ENCODE results near the gene CEP295NL.

Gene CEP295NL

DNA sequence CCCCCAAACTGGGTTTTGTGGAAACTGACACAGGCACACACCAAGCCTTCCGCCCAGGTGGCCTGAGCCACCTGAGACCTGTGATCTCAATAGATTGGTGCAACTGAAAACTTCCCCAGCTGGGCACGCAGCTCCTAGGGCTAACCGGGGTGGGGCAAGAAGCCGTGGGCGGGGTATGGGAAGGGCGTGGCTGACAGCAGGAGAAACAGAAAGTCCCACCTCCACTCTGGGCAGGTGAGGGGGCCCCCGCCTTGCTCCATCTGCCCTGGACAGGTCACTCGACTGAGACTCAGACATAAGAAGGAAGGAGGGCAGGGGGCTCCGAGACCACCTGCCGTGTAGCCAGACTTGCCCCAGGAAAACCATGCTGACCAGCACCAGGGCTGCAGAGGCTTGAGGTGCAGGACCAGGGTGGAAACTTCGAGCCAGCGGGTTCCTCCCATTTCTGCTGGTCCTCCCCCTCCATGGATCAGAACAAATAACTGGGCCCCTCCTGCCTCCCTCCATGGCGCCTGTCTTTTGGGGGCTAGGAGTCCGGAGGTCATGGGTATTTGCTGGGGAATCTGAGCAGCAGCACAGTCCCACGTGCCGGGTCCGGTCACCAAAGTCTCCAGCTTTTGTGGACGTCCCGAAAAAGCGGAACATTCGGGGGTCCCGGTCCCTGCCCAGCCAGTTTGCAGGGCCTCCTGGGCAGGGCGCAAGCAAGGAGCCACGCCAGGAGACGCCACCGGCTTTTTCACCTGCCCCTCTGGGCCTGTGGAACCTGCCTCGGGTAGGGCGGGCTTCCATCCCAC, 20.9 kb upstream of the CEP295NL start:
- no peak for DNase-seq (ENCODE audit: low read depth)
- H3K4me3 ChIP-seq (ENCODE audit: control insufficient read depth, low read depth, low read length): peak overlapping the region; percentile 97

DNA sequence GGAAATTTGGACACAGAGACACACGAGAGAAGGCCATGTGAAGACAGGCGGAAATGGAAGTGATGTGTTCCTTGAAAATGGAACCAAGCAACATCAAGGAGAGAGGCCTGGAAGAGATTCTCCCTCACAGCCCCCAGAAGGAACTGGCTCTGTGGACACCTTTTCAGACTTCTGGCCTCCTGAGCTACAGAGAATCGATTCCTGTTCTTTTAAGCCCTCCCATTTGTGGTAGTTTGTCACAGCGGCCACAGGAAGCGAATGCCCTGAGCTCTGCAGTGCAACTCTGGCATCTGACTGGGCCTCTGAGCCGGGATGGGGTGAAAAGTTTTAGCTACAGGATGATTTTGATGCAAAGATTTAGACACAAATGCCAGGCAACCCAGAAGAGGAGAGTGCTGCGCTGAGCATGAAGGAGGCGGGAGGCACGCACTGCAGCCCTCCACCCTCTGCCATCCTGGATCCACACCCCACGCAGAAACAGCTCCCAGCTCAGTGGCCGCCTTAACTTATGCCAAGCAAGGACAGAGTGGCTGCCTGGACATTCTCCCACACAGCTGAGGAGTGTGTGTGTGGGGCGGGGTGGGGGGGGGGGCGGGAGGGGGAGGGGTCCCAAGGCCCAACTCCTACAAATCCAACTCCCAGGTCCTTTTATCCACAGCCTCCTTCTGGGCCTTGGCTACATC, 20.0 kb upstream of the CEP295NL start:
- peak overlapping the region; percentile 97 for H3K4me3 ChIP-seq (ENCODE audit: control insufficient read depth, low read depth, low read length)
- TF ChIP-seq, protein P1, sequence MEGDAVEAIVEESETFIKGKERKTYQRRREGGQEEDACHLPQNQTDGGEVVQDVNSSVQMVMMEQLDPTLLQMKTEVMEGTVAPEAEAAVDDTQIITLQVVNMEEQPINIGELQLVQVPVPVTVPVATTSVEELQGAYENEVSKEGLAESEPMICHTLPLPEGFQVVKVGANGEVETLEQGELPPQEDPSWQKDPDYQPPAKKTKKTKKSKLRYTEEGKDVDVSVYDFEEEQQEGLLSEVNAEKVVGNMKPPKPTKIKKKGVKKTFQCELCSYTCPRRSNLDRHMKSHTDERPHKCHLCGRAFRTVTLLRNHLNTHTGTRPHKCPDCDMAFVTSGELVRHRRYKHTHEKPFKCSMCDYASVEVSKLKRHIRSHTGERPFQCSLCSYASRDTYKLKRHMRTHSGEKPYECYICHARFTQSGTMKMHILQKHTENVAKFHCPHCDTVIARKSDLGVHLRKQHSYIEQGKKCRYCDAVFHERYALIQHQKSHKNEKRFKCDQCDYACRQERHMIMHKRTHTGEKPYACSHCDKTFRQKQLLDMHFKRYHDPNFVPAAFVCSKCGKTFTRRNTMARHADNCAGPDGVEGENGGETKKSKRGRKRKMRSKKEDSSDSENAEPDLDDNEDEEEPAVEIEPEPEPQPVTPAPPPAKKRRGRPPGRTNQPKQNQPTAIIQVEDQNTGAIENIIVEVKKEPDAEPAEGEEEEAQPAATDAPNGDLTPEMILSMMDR (IDR thresholded peaks at IDR 0.05; ENCODE audit: control insufficient read depth, insufficient read depth, low read depth, low read length, missing control alignments): no peak
- no peak for DNase-seq (ENCODE audit: low read depth)

More for the DNA sequence above, 20.9 kb upstream of the CEP295NL start:
- TF ChIP-seq, protein P1 (IDR thresholded peaks at IDR 0.05; ENCODE audit: control insufficient read depth, insufficient read depth, low read depth, low read length, missing control alignments): no peak

DNA sequence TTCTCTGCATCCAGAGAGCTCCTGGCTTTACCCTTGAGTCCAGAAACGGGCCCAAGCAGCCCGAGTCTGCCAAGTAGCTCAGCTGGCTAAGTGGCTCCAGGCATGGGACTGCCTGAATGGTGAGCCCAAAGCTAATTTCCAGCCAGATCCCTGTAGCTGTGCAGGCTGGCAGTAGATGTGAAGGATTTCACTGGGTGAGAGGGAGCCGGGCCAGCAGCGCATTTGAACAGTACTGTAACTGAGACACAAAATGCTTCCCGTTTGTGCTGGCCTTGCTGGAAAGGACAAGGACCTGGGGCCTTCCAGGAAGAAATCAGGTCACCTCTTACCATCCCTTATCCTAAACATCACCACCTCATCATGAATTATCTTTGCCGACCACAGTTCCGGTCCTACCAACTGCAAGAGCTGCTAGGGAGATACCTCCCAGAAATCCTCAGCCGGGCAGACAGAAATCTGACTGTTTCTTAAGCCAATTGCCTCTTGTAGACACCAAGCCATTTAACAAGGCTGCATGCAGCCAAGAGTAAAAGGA, 18.5 kb upstream of the CEP295NL start:
- no peak for DNase-seq (ENCODE audit: low read depth)
- no peak overlapping the region for H3K4me3 ChIP-seq (ENCODE audit: control insufficient read depth, low read depth, low read length)
- TF ChIP-seq, protein P1 (IDR thresholded peaks at IDR 0.05; ENCODE audit: control insufficient read depth, insufficient read depth, low read depth, low read length, missing control alignments): no peak

DNA sequence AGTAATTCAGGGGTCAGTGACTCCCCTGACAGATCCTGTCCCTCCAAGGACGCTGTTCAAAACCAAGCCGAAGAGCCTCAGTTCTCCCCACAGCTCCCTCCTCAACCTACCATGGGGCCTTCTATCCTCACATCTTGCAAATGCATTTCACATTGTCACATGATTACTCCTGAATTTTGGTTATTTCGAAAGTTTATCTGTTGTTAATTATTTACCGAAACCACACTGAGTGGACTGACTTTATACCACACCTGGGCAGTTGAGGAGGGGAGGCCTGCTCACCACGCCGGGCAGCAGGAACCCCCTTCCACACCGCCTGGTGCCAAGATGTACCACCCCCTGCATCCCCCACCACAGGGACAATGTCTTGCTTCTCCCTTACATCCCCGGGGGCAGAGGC, 17.5 kb upstream of the CEP295NL start:
- no peak for DNase-seq (ENCODE audit: low read depth)
- H3K4me3 ChIP-seq (ENCODE audit: control insufficient read depth, low read depth, low read length): no peak overlapping the region
- TF ChIP-seq, protein P1 (IDR thresholded peaks at IDR 0.05; ENCODE audit: control insufficient read depth, insufficient read depth, low read depth, low read length, missing control alignments): no peak

DNA sequence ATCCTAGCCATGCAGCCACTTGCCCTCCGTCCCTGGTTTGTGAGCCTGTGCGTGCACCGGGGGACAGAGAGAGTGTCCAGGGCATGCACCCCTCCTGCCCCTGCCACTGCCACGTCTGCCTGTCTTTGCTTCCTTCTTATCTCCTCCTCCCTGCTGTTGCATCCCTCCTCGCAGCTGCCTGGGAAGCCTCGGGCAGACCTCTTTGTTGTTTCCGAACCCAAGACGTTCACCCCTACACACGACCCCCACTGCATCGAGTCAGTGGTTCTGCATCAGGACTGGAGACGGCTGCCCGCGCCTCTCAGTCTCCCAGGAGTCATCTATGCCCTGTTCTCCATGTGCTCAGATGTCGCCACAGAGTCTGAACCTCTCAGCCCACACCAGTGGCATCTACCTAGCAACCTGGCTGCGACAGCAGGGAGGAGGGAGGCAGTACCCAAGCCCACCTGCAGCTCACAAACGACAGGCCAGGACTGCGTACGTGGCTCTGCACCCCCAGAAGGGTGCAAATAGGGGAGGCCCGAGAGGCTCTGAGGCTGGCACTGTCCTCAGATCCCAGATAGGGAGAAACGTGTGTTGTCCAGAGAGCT, 17.0 kb upstream of the CEP295NL start:
- TF ChIP-seq, protein P1 (IDR thresholded peaks at IDR 0.05; ENCODE audit: control insufficient read depth, insufficient read depth, low read depth, low read length, missing control alignments): no peak
- DNase-seq (ENCODE audit: low read depth): no peak
- H3K4me3 ChIP-seq (ENCODE audit: control insufficient read depth, low read depth, low read length): no peak overlapping the region

DNA sequence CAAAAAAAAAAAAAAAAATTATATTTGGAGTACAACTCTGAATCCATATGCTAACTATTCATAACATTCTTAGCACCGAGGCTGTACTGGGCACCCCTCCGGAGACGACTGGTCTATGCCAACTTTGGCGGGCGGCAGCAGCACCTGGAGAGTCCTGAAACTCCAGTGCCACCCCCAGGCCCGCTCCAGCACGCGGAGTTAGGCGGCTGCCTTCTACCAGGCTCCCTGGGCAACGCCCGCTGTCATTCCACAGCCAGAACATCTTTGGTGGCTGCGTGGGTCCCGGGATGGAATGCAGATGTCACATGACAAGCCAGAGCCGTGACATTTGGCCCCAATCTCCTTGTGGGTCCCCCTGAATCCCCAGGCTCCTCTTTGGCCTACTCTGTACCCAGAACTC, 16.0 kb upstream of the CEP295NL start:
- no peak for DNase-seq (ENCODE audit: low read depth)

More for the DNA sequence above, 16.0 kb upstream of the CEP295NL start:
- TF ChIP-seq, protein P1 (IDR thresholded peaks at IDR 0.05; ENCODE audit: control insufficient read depth, insufficient read depth, low read depth, low read length, missing control alignments): no peak
- no peak overlapping the region for H3K4me3 ChIP-seq (ENCODE audit: control insufficient read depth, low read depth, low read length)

All from AG09309 (cell line).